DMS79 (cell line): ENCODE measurements around the gene ENO1.
"Not testable (repeated sequence)": the region's sequence is repeated elsewhere in the genome, so short reads cannot be mapped to it uniquely, and the experiment has no call there.

Experiments
- DNase-seq: peaks from one replicate; lab custom pipeline; 2025; lab: John Stamatoyannopoulos, UW

The ENO1 gene

DNA sequence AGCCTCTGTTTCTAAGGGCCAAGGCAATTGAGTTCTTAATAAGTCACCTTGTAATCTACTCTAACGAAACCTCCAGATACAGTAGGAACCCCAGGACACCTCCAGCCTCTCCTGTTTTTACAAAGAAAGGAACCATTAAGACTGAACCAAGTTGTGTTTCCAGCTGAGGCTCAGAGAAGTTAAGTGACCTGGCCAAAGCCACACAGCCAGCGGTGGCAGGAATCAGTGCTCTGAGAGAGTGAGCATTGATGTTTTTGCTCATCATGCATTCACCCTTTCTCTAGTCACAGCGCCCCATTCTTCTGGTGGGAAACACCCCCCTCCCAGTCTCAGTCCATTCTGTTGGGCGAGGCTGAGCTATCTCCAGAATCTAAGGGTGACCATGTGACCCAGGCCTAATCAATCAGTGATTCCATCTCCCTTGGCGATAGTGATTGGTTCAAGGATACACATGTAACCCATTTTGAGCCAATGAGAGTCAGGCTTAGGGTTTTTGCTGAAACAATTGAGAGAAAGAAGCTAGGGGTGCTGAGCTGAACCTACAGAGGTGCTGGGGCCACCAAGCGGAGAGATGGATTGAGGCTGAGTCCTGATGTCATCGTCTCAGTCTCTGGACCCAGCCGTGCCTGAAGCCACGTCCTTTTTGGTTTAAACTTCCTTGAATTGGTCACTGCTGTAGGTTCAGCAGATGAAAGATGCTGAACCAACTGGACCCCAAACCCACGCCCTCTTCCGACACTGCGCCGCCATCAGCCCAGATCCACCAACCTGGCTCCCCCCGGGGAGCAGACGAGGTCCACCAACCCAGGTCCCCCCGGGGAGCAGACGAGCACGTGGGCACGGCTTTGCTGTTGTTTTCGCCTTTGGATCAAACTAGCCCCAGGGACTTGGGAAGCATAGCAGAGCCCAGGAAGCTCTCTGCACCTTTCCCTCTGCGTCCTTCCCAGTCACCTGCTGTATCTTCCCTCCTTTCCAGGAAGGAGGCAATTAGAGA is 33.1 kb downstream of the ENO1 start:
- DNase-seq, result no peak

DNA sequence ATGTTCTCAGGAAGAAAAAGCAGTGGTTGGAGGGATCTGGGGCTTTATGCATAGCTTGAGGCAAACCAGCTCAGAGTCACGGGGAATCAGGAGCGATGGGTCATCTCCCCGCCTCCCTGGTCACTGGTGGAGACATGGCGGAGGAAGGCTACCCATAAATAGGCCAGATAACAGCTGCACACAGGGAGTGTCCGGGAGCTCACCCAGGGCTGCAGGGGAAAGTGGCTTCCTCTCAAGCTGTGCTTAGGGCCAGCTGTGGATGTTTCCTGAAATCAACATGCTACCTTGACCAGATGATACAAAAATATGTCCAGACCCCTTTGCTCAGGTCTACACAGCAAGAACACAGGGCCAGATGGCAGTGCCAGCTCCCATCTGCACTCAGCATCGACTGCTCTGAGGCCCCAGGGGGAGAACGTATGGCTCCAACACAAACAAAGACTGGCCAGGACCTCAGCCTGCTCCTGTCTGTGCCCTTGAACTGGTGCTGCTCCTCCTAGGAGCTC is 33.9 kb downstream of the ENO1 start:
- DNase-seq, result no peak

DNA sequence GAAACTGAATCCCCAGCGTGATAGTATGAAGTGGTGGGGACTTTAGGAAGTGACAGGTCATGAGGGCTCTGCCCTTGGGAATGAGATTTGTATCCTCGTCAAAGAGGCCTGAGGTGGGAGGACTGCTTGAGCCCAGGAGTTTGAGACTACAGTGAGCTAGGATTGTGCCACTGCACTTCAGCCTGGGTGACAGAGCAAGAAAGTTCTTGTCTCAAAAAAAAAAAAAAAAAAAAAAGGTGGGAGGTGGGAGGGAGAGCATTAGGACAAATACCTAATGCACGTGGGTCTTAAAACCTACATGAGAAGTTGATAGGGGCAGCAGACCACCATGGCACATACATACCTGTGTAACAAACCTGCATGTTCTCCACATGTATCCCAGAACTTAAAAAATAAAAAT is 37.1 kb downstream of the ENO1 start:
- DNase-seq, result no peak

DNA sequence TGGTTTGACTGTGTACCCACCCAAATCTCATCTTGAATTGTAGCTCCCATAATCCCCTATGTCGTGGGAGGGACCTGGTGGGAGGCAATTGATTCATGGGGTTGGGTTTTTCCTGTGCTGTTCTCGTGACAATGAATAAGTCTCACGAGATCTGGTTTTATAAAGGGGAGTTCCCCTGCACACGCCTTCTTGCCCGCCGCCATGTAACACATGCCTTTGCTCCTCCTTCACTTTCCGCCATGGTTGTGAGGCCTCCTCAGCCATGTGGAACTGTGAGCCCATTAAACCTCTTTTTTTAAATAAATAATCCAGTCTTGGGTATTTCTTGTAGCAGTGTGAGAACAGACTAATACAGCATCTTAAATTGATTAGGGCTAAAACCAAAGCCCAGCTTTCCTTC is 38.5 kb downstream of the ENO1 start:
- no peak for DNase-seq

DNA sequence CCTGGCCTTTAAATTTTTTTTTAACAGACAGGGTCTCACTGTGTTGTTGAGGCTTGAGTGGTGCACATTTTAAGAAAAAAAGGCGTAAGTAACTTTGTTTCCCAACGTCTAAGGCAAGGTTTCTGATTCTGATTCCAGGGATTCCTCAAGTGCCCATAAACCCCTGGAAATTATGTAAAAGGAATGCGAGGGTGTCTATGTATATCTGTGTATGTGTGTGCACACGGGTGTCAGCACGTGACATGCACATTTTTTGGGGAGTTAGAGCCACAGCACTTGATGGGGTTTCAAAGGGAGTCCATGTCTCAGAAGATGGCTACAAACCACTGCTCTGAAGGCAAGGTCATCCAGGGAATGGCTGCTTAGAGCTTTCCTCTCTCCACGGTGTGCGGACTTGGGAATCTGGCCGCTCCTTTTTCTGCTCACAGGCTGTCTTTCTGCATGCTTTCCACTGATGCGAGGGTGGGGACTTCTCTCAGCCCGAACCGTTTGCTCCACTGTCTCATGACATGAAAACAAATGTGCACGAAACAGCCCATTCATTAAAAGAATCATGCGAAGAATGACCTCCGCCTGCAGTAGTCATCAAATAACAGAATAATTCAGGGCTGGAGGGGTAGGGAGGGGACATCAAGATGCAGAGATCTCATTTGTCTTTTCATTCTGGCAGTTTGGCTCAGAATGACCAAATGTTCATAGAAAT is 42.4 kb downstream of the ENO1 start:
- DNase-seq, result no peak

DNA sequence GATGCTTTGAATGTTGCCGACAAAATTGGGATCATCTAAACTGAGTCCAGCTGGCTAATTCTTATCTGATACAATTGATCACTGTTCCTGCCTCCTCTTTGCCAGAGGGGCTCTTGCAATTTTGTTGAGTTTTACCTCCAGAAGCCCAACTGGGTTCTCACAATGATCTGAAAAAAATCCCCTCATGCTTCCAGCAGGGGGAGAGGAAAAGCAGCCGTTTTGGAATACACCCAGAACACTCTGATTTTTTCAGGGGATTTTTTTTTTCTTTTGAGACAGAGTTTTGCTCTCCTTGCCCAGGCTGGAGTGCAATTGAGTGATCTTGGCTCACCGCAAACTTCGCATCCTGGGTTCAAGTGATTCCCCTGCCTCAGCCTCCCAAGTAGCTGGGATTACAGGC is 47.1 kb downstream of the ENO1 start:
- no peak for DNase-seq

DNA sequence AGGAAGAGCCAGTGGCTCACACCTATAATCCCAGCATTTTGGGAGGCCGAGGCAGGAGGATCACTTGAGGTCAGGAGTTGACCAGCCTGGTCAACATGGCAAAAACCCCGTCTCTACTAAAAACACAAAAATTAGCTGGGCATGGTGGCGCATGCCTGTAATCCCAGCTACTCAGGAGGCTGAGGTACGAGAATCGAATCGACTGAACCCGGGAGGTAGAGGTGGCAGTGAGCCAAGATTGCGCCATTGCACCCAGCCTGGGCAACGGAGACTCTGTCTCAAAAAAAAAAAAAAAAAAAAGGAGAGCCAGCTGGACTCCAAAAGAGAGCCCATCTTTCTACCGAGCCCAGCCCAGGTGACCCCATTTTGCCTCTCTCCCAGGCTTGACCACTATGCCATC is 47.8 kb downstream of the ENO1 start:
- DNase-seq, result not testable (repeated sequence)

DNA sequence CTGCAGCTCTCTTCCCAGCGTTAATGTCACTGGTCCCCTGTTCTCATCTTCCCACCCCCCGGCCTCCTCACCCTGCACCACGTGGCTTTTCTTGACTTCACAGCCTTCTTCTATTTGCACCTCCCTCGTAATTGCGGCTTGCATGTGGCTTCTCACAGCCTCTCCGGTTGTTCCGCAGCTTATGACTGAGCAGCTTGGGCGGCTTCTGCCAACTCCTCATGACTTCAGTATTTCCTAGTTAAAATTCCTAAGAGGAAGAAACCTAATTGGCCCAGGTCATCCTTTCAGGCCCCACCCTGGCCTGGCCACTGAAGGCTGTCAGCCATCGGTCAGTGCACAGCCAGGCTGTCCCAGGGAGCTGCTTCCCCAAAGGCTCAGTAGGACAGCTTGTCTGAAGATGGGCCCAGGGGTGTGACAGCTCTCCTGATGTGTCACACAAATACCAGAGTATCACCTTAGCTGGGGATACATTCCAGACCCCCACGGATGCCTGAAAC is 52.5 kb downstream of the ENO1 start:
- no peak for DNase-seq

DNA sequence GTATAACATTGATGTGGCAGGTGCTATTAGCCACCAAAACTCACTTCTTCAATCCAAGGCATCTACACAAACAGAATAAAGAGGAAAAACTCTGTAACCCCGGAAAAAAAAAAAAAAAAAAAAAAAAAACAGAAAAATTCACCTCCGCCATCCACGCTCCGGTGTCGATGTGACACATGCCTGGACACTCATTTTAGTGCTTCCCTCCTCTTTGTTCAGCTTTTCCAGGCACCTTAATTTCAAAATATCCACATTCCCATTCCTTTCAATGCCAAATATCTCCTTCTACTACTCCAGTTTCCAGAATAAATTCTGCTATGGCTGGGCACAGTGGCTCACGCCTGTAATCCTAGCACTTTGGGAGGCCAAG is 55.2 kb downstream of the ENO1 start:
- DNase-seq, result no peak

DNA sequence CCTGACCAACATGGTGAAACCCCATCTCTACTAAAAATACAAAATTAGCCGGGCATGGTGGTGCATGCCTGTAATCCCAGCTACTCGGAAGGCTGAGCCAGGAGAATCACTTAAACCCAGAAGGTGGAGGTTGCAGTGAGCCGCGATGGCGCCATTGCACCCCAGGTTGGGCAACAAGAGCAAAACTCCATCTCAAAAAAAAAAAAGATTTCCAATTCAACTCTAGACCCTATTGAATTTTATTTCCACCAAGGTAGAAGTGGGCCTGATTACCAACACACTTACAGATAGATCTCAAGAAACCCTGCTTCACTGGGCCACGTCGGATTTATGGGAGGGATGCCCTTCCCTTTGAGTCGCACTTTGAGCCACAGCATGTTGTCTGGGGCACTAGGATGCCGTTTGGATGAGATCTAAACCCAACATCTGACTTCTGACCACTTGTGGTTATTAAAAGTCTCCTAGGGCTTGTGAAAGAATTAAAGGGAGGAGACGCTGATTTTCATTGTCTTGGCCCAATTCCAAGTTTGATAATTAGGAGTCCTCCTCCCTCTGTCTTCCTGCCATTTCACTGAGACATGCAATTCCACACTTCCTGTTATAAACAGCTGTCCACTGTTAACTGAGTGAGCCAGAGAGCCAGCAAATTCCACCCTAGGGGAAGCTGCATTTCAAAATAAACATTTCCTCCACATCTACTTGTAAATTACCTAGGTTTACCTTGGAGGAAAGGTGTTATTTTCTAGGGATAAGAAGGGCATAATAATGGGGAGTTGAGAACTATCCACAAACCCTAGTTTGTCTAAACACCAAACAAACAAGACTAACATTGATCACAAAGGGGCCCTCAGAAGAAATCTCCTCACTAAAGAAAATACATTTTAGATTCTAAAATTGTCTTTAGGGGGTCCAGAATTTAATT is 55.9 kb downstream of the ENO1 start:
- peak; percentile 86 for DNase-seq

DNA sequence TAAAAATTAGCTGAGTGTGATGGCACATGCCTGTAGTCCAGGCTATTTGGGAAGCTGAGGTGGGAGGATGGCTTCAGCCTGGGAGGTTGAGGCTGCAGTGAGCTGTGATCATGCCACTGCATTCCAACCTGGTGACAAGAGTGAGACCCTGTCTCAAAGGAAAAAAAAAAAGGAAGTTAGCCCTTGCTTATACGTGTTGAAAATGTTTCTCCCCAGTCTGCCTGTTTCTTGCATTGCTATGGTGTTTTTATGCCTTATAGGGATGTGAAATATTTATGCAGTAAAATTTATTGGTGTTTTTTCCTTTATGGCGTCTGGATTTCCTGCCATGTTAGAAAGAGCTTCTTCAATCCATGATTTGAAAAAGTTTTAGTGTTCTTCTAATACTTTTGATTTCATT is 57.4 kb downstream of the ENO1 start:
- DNase-seq, result no peak

DNA sequence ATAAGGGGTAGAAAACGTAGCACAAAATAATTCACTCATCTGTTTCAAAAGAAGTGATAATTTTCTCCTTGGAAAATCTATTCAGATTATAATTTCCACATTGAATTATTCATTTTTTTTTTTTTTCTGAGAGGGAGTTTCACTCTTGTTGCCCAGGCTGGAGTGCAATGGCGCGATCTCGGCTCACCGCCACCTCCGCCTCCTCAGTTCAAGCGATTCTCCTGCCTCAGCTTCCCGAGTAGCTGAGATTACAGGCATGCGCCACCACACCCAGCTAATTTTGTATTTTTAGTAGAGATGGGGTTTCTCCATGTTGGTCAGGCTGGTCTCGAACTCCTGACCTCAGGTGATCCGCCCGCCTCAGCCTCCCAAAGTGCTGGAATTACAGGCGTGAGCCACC is 59.7 kb downstream of the ENO1 start:
- not testable (repeated sequence) for DNase-seq

DNA sequence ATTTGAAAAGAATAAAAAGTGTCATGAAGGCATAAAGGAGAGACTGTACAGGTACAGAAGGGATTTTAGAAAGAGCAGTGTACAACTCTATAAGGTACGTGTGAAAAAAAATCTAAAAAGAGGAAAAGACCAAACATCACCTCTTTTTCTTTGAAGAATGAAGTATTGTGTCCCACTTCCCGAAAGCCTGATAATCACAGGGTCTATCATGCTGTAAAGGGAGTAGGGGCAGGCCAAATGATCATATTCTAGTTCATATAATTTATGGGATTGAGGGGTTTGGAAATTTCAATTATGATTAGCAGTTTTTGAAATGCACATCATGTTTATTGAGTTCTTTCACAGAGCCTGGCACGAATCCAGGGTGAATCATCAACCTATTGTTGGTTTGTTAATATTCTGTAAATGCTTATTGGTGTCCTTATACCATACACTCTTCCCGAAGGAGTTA is 60.1 kb downstream of the ENO1 start:
- peak; percentile 22 for DNase-seq

DNA sequence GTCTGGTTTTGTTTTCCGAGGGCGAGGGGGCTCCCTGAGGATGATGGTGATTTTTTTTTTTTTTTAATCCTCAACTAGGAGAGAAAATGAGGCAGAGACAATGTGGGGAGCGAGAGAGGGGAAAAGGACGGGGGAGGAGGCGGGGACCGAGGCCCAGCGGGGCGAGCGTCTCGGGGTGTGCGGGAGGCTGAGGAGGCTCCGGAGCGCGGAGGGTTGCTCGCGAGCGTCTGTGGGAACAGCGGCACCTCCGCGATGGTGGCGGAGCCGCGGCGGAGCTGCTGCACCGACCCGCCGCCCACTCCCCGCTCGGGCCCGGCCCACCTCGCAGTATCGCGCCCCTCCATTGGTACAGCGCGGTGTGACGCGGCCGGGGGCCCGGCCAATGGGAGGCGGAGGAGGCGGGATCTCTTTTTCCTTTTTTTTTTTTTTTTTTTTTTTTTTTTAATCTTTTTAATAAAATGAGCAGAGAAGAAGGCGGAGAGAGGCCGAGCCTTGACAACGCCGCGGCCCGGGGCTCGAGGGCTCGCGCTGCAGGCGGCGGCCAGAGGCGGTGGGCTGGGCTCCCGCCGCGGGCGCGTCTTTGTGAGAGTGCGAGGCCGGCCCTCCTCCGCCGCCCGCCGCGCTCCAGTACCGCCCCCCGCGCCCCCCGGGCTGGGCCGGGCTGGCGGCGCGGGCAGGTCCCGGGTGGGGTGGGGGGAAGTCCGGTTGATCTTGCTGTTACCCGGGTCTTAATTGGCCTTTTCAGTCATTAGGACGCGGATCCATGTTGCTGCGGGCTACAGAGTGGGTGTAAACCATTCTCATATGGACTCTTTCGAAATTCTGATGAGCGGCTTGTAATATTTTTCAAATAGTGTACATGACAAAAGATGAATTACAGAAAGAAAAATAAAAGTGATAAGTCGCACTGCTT is 60.8 kb downstream of the ENO1 start, which contains the start of gene RERE:
Gene RERE (minus strand): TSS at position 229 of the 913 bp plus-strand sequence.
- DNase-seq, result peak; percentile 90

DNA sequence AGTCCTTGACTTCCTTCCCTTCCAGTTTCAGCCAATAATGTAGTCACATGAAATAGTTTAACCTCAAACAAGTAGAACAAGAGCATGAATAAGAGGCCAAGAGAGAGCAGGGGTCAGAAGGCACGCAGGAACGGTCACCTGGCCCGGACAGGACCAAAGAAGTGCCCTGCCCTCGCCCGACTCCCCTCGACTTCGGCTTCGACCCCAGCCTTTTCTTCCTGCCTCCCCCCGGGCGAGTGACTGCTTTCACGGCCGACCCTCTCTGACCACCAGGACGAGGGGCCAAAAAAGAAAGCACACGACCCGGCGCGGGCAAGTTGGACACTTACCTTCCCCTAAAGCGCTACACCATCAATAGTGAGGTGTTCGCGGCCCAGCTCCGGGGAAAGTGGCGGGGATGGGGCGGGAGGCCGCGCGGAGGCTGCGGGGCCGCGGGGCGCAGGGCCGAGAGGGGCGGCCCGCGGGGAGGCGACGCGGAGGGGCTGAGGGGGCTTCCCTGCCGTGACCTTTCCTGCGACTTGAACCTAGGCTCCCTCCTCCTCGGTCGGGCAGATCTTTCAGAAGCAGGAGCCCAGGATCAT is 61.6 kb downstream of the ENO1 start:
- DNase-seq, result no peak

DNA sequence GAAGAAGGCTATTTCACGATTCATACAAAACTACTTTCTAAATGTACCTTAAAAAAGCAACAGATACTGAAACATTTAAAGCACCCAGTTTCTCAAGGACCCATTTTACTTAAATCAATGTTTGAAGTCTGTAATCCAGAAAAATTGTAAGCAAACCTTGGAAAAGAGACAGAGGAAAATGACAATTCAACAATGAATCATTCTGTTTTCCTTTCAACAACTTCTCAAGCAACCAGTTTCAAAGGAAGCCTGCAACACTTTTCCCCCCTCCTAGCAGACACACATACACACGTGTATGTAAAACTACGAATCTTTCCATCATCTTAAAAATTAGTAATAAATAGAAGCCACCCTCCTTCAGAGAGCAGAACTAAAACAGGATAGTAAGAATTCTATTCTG is 62.2 kb downstream of the ENO1 start:
- no peak for DNase-seq

DNA sequence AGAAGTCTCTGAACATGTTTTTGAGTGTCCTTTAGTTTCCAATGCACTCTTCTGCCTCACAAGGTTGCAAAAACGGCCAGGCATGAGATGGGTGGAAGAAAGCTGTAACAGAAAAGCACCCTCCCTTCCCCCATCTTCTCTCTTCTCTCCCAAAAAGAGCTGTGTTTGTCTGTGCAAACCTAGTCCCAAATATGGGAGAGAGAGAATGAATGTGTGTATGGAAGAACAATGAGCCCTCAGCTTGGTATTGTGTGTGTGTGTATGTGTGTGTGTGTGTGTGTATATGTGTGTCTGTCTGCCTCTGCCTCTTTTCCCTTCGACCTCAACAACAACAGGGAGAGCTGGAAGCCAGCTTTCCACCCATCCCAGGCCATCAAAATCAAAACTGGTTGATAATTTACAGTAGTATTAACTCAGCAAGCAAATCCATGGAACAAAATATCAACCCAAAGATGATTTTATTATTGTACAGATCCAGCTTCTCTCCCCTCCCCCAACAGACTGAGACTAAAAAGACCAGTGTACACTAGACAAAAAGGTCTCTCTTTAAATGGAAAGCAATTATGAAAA is 62.8 kb downstream of the ENO1 start:
- peak; percentile 10 for DNase-seq

DNA sequence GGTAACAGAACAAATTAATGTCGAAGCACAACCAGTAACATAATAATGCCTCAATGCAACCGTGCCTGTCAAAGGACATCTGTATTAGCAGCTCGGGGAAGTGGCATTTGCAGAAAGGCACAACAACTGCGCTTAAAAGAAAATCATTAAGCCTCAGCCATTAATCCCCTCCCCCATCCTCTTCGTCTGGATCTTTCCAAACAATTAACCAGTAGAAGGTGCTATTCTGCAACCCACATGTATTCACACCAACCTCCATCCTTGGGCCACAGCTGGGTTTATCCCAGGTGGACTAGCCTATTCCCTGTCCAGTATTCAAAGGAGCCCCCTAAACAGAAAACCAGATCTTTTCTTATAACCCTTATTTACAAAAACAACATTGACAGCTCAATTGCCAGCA is 63.6 kb downstream of the ENO1 start:
- DNase-seq, result no peak

DNA sequence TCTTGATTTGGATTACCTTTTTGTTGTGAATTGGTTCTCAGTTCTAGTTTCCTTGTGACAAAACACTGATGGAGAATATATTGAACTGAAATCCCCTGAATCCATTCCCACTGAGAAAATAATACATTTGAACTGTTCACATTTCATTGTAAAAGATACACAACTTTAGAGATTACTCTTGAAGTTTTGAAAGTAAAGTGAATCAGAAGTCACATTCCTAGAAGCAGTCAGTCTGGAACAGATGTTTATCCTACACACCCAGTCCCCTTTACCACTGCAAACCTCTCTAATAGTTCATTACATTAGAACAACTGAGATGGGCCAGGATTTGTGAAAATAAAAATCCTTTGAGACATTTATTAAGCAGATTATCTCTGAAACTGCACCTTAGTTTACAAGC is 64.5 kb downstream of the ENO1 start:
- no peak for DNase-seq
